WTC11 (cell line): ENCODE measurements around the gene COG8. TPM values are rescaled to one million over a fixed set of nuclear protein-coding genes. Genes with fewer than 3 reads are reported as not detected.
"Not testable (repeated sequence)": the region's sequence is repeated elsewhere in the genome, so short reads cannot be mapped to it uniquely, and the experiment has no call there.

Experiments used
- ATAC-seq: fragments of 200-7000 bp; cut with Tn5 transposase; 2 replicates; pipeline ENCODE4 v1.10.0; 2021; ENCODE audit warnings: mild to moderate bottlenecking, moderate library complexity
- CTCF ChIA-PET: fragments of 300-600 bp; sonication (Branson Sonifier 250); formaldehyde crosslinking; loops from one replicate; lab custom pipeline; 2021; ENCODE audit warnings: antibody characterized with exemption; lab: Charles Lee
- POLR2A ChIA-PET: fragments of 350-600 bp; sonication (Branson Sonifier 250); formaldehyde crosslinking; loops from one replicate; lab custom pipeline; 2021; ENCODE audit warnings: antibody characterized with exemption; lab: Charles Lee
- DNase-seq: peaks from one replicate; pipeline ENCODE4 v3.0.0; 2021; ENCODE audit warnings: low spot score
- H3K27ac Mint-ChIP-seq: 2 replicates; pipeline ENCODE4 v1.8.0; 2021; ENCODE audit warnings: mixed read lengths
- H3K27me3 Mint-ChIP-seq: 2 replicates; pipeline ENCODE4 v1.8.0; 2021; ENCODE audit warnings: low read depth, mild to moderate bottlenecking, moderate library complexity, mixed read lengths
- H3K36me3 Mint-ChIP-seq: 2 replicates; pipeline ENCODE4 v1.8.0; 2021; ENCODE audit warnings: mixed read lengths
- H3K4me1 Mint-ChIP-seq: 2 replicates; pipeline ENCODE4 v1.8.0; 2022; ENCODE audit warnings: mixed read lengths
- H3K4me3 Mint-ChIP-seq: 2 replicates; pipeline ENCODE4 v1.8.0; 2021; ENCODE audit warnings: mild to moderate bottlenecking, moderate library complexity, mixed read lengths
- H3K9me3 Mint-ChIP-seq: 2 replicates; pipeline ENCODE4 v1.8.0; 2021; ENCODE audit warnings: mixed read lengths
- CBFB ChIP-seq: sonication (generic); formaldehyde crosslinking; IDR thresholded peaks from 2 replicates; pipeline ENCODE4 v1.8.1; 2022; ENCODE audit warnings: mild to moderate bottlenecking, low read depth, missing genetic modification reagents
- FOXJ3 ChIP-seq: sonication (generic); formaldehyde crosslinking; IDR thresholded peaks from 2 replicates; pipeline ENCODE4 v1.9.0; 2021; ENCODE audit warnings: missing genetic modification reagents, mild to moderate bottlenecking, borderline replicate concordance
- NFE2L1 ChIP-seq: sonication (generic); formaldehyde crosslinking; IDR thresholded peaks from 2 replicates; pipeline ENCODE4 v1.8.1; 2023; ENCODE audit warnings: missing genetic modification reagents
- NR3C1 ChIP-seq: sonication (generic); formaldehyde crosslinking; conservative IDR thresholded peaks from 2 replicates; pipeline ENCODE4 v1.8.1; 2023; ENCODE audit warnings: low read depth, mild to moderate bottlenecking, missing genetic modification reagents
- SMAD3 ChIP-seq: sonication (generic); formaldehyde crosslinking; IDR thresholded peaks from 2 replicates; pipeline ENCODE4 v1.8.0; 2022; ENCODE audit warnings: missing genetic modification reagents, mild to moderate bottlenecking, borderline replicate concordance
- ZNF423 ChIP-seq: fragments of 250-450 bp; sonication (Bioruptor Pico); IDR thresholded peaks from 2 replicates; pipeline ENCODE4 v2.1.2; 2022; ENCODE audit warnings: mild to moderate bottlenecking, moderate library complexity
- ZNF425 ChIP-seq: fragments of 250-450 bp; sonication (Bioruptor Pico); conservative IDR thresholded peaks from 2 replicates; pipeline ENCODE4 v1.9.0; 2021; ENCODE audit warnings: mild to moderate bottlenecking
- total RNA-seq: library from RNA; stranded (reverse); gene quantifications from 3 replicates; pipeline ENCODE4 v1.2.3, GENCODE V29; 2021
- TF ChIP-seq, protein P1 (sequence below): fragments of 250-450 bp; sonication (Bioruptor Pico); IDR thresholded peaks from 2 replicates; pipeline ENCODE4 v2.1.2; 2022; ENCODE audit warnings: mild to moderate bottlenecking, moderate library complexity
- TF ChIP-seq, protein P2 (sequence below): fragments of 200-600 bp; IDR thresholded peaks from 2 replicates; pipeline ENCODE4 v1.8.0; 2022; ENCODE audit warnings: antibody characterized with exemption

COG8 gene
- total RNA-seq, 1 experiment from 2014 or later = 56.5 TPM

- no peaks in the 10 kb centered on the region for H3K9me3 Mint-ChIP-seq
- TF ChIP-seq NFE2L1 (CRISPR knock-in tag) = no peak
- TF ChIP-seq, protein P1, sequence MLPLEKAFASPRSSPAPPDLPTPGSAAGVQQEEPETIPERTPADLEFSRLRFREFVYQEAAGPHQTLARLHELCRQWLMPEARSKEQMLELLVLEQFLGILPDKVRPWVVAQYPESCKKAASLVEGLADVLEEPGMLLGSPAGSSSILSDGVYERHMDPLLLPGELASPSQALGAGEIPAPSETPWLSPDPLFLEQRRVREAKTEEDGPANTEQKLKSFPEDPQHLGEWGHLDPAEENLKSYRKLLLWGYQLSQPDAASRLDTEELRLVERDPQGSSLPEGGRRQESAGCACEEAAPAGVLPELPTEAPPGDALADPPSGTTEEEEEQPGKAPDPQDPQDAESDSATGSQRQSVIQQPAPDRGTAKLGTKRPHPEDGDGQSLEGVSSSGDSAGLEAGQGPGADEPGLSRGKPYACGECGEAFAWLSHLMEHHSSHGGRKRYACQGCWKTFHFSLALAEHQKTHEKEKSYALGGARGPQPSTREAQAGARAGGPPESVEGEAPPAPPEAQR (CRISPR knock-in tag) = no peak
- no peak for TF ChIP-seq SMAD3 (CRISPR knock-in tag)
- TF ChIP-seq ZNF423 (CRISPR knock-in tag) = no peak
- no peak for TF ChIP-seq ZNF425
- ChIA-PET CTCF (no interaction called here), POLR2A (no interaction called here)
- ATAC-seq (no peak), DNase-seq (no peak)
- peaks cover 3% of the 10 kb centered on the region; the same call in 1 of the 2 replicates for H3K36me3 Mint-ChIP-seq
- no peaks in the 10 kb centered on the region for H3K4me1 Mint-ChIP-seq
- no peaks in the 10 kb centered on the region for H3K27me3 Mint-ChIP-seq
- no peak overlapping the region for H3K27ac Mint-ChIP-seq
- H3K4me3 Mint-ChIP-seq = no peak overlapping the region
These were observed 45.3 kb downstream of the COG8 start for GRCh38 chr16:69294051-69294450.

- ChIA-PET CTCF (no interaction called here), POLR2A (no interaction called here)
- Mint-ChIP-seq H3K27me3 (no peaks in the 10 kb centered on the region), H3K36me3 (peaks cover 3% of the 10 kb centered on the region; the same call in 1 of the 2 replicates), H3K4me1 (no peaks in the 10 kb centered on the region), H3K9me3 (no peaks in the 10 kb centered on the region), H3K27ac (peak overlapping the region; percentile 43), H3K4me3 (no peak overlapping the region)
- ATAC-seq (no peak), DNase-seq (no peak)
- no peak for TF ChIP-seq NR3C1 (CRISPR knock-in tag)
- TF ChIP-seq FOXJ3 (CRISPR knock-in tag) = no peak
- TF ChIP-seq CBFB (CRISPR knock-in tag) = no peak
These were observed 46.0 kb downstream of the COG8 start for GRCh38 chr16:69293401-69293800.

DNA sequence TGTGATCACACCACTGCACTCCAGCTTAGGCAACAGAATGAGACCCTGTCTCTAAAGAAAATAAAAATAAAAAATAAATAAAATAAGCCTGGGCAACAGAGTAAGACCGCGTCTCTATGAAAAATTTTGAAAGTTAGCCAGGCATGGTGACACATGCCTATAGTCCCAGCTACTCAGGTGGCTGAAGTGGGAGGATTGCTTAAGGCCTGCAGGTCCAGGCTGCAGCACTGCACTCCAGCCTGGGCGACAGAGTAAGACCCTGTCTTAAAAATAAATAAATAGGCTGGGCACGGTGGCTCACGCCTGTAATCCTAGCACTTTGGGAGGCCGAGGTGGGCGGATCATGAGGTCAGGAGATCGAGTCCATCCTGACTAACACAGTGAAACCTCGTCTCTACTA is 47.7 kb downstream of the COG8 start:
- not testable (repeated sequence) for H3K27me3 Mint-ChIP-seq, H3K27ac Mint-ChIP-seq, H3K9me3 Mint-ChIP-seq, H3K36me3 Mint-ChIP-seq, H3K4me3 Mint-ChIP-seq, ATAC-seq, H3K4me1 Mint-ChIP-seq, DNase-seq
- CTCF ChIA-PET = interaction anchor here (1.0 kb wide), 1 partner anchor 141 kb away, joined by 3 read pairs; no protein-coding TSS in a partner anchor
- POLR2A ChIA-PET = interaction anchor here (0.6 kb wide), 1 partner anchor 27 kb away, joined by 3 read pairs; no protein-coding TSS in a partner anchor

DNA sequence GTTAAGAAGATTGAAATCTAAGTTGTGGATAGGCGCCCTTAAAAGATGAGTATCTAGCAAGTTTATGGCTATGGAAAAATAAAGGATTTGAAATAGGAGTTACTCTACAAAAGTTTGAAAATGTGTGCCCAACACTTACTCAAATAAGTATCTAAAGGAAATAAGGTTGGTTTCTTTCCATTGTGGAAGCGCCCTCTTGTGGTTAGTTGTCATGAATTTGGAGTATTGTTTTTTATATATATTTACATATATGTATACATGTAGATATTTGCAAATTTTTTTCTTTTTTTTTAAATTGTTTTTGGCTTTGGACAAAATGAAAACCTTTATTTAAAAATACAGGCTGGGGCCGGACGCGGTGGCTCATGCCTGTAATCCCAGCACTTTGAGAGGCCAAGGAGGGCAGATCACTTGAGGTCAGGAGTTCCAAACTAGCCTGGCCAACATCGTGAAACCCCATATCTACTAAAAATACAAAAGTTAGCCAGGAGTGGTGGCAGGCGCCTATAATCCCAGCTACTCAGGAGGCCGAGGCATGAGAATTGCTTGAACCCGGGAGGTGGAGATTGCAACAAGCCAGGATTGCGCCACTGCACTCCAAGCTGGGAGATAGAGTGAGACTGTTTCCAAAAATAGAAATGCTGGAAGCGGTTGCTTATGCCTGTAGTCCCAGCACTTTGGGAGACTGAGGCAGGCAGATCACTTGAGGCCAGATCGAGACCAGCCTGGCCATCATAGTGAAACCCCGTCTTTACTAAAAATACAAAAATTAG is 52.2 kb downstream of the COG8 start:
- POLR2A ChIA-PET = interaction anchor here (0.6 kb wide), 1 partner anchor 130 kb away, joined by 4 read pairs; no protein-coding TSS in a partner anchor
- Mint-ChIP-seq H3K4me1 (no peaks in the 10 kb centered on the region), H3K9me3 (no peaks in the 10 kb centered on the region), H3K27me3 (no peaks in the 10 kb centered on the region), H3K4me3 (no peak overlapping the region), H3K36me3 (peaks cover 3% of the 10 kb centered on the region; the same call in 1 of the 2 replicates), H3K27ac (no peak overlapping the region)
- DNase-seq (no peak), ATAC-seq (no peak)
- CTCF ChIA-PET = interaction anchor here (1.1 to 2.5 kb wide), 5 partner anchors 9 to 137 kb away, joined by 4 to 8 read pairs (median 6); no protein-coding TSS in a partner anchor
- no peak for TF ChIP-seq ZNF423 (CRISPR knock-in tag)
- TF ChIP-seq, protein P2, sequence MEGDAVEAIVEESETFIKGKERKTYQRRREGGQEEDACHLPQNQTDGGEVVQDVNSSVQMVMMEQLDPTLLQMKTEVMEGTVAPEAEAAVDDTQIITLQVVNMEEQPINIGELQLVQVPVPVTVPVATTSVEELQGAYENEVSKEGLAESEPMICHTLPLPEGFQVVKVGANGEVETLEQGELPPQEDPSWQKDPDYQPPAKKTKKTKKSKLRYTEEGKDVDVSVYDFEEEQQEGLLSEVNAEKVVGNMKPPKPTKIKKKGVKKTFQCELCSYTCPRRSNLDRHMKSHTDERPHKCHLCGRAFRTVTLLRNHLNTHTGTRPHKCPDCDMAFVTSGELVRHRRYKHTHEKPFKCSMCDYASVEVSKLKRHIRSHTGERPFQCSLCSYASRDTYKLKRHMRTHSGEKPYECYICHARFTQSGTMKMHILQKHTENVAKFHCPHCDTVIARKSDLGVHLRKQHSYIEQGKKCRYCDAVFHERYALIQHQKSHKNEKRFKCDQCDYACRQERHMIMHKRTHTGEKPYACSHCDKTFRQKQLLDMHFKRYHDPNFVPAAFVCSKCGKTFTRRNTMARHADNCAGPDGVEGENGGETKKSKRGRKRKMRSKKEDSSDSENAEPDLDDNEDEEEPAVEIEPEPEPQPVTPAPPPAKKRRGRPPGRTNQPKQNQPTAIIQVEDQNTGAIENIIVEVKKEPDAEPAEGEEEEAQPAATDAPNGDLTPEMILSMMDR = peak; percentile 9; the same call in 1 of the 2 replicates
